Stimulated activated CD4-positive, alpha-beta T cell treated with anti-CD3 and anti-CD28 coated beads, Interleukin-4, amount 100 ng/mL, for 24 hours (primary cell): ENCODE results near the gene CLIP4.

Experiments
- DNase-seq: peaks from one replicate; pipeline ENCODE4 v3.0.0-alpha.2; 2020

CLIP4 gene

DNA sequence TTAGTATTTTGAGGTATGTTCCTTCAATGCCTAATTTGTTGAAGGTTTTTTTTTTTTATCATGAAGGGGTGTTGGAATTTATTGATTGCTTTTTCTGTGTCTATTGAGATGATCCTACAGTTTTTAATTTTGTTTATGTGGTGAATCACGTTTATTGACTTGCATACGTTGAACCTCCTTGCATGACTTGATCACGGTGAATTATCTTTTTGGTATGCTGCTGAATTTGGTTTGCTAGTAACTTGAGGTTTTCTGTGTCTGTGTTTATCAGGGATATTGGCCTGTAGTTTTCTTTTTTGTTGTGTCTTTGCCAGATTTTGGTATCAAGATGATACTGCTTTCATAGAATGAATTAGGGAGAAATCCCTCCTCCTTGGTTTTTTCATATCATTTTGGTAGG, 23.9 kb downstream of the CLIP4 start:
- DNase-seq = no peak

DNA sequence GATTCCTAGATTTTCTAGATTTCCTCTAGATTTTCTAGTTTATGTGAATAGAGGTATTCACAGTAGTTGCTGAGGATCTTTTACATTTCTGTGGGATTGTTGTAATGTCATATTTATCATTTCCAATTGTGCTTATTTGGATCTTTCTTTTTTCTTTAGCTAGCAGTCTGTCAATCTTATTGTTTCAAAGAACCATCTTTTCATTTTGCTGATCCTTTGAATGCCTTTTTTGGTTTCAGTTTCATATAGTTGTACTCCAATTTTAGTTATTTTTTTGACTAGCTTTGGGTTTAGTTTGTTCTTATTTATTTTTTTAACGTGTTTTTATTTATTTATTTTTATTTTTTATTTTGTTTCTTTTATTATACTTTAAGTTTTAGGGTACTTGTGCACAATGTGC, 24.5 kb downstream of the CLIP4 start:
- DNase-seq = no peak

DNA sequence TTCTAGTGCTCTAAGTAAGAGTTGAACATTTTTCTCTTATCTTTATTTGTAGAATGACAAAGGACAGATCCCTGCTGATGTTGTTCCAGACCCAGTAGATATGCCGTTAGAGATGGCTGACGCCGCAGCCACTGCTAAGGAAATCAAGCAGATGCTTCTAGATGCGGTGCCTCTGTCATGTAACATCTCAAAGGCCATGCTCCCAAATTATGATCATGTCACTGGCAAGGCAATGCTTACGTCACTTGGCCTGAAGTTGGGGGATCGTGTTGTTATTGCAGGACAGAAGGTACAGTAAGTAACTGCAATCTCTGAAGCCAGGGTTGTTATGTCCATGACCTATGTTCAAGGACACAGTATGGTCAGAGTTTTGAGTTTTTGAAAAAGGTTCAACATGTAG, 28.4 kb downstream of the CLIP4 start:
- no peak for DNase-seq

DNA sequence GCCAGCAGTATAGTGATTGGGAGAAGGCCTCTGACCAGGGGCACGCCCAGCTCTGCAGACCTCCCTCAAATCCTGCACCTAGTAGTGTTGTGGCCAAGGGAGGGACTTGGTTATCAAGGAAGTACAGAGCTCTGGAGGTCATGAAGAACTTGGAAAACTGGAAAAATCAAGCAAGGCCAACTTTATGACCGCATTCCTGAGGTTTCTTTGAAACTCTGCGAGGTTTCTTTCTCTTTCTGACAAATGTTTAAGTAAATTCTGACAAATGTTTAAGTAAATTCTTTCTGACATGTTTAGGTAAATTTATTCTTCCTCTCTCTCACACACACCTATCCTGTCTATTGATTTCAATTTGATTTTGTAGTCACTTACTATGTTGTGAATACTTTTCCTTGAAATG, 31.0 kb downstream of the CLIP4 start:
- DNase-seq = no peak

DNA sequence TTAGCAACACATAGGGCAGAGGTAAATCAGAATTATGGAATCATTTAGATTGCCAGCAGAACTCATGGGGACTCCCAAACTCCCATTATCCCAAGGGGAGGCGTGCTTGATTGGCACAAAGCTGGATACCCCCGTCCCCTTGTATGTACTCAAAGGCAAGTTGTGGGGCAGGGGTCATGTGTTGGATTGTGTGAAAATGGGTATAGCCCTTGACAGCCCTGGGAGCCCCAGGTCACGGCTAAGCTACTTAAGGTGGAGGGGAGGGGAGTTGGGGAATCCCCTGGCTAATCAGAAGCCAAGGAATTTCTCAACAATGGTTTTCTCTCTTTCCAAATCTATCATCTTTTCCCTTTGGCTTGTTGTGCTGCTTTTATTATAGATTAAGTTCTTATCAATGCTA, 32.7 kb downstream of the CLIP4 start:
- no peak for DNase-seq

DNA sequence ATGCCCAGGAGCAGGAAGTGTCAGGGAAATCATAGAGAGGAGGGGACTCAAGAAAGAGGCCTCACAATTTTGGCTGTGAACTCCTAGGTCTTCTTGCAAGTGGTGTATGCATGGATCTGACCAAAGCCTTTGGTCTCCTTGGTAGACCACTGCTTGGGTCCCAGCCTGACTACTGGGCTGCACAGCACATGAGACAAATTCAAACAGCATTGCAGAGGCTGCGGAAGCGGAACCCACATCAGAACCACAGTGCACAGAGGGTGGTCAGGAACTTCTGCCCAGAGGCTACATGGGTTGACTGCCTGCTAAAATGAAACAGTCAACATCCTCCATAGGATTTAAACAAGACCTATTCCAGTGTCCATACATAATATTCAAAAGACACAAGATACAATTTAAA, 39.4 kb downstream of the CLIP4 start:
- DNase-seq = no peak

DNA sequence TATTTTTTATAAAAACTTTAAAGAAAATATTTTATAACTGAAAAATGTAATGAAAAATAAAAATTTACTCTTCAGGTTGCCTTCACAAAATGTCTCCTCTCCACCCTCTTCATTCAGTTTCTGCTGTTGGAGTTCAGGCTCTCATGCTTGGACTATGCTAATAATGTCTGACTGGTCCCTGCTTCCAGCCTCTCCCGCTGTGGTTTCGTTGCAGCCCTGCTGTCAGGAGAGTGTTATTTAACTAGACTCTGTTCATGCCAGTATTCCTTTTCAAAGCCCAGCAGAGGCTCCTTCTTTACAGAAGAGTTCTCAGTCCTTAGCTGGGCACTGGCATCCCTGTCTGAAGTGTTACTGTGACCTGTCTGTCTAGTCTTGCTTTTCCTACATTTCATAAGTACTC, 40.4 kb downstream of the CLIP4 start:
- DNase-seq = no peak

DNA sequence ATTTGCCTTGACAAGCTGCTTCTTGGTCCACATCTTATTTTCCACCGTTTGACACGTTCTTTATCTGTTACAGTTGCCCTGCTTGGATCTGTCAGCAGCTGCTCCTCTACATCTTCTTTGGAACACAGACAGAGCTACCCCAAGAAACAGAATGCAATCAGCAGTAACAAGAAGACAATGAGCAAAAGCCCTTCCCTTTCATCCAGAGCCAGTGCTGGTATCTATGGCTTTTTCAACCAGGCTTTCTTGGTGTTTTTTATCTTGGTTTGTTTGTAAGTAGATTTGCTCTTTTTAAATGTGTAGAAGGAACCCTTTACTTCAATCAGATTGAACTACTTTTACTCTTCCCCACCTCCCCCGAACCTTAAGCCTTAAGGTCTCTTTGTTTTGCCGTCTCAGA, 41.9 kb downstream of the CLIP4 start:
- DNase-seq = no peak

DNA sequence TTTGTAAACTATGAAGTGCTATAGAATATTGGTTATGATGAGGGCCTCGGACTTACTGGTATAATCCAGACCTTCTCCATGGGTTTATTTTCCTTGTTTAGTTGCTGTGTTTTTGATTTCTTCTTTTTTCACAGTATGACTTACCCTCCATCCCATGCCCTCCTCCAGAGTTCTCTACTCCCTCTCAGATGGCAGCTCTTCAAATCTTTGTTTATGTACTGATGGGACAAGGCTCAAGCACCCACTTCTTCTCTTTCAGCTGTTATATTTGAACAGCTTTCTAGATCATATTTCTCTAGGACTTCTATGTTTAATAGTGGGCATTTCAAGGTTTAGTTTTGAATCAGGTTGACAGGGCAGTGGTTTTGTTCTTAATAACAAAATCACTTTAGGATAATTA, 43.9 kb downstream of the CLIP4 start:
- DNase-seq = no peak

DNA sequence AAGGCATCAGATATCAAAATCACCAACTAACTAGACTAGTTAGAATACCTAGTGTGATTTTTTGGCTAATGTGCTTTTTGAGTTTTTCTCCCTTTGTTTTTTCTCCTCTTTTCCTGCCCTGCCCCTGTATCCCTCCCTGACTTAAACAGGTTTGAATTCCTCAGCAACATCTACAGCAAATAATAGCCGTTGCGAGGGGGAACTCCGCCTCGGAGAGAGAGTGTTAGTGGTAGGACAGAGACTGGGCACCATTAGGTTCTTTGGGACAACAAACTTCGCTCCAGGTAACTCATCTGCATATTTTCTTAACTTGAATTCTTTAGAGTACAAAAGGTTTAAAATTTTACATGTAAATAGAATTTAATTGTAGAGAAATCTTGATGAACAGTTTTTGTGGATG, 45.0 kb downstream of the CLIP4 start:
- no peak for DNase-seq

DNA sequence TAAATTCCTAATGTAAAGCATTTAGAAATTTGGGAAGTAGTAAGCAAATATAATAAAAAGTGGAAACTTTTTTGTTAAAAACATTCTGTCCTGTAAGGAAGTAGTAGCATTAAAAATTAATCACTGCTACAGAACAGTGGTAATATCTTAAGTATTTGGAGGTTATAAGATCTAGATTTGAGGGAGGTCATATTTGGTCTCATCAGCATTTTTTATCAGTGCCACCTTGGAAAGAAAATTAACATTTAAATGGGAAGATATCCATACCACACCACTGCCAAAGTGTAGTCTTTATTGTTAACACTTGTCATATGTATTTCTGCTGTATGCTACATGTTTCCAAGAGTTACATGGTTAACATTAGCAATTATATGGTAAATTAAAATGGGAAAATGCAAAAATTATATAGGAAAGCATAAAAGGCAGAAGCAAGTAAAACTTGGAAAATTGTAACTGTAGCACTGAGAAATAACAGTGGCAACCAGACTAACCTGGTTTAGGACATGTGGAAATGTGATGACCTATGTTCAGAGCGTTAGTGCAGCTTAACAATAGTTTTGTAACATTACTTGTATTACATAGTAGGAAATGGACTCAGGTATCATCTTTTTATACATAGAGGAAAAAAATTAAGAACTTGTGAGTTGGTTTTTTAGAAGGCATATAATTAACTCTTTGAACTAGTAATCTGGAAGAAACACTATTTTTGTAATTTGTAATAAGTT, 47.2 kb downstream of the CLIP4 start:
- DNase-seq = no peak

DNA sequence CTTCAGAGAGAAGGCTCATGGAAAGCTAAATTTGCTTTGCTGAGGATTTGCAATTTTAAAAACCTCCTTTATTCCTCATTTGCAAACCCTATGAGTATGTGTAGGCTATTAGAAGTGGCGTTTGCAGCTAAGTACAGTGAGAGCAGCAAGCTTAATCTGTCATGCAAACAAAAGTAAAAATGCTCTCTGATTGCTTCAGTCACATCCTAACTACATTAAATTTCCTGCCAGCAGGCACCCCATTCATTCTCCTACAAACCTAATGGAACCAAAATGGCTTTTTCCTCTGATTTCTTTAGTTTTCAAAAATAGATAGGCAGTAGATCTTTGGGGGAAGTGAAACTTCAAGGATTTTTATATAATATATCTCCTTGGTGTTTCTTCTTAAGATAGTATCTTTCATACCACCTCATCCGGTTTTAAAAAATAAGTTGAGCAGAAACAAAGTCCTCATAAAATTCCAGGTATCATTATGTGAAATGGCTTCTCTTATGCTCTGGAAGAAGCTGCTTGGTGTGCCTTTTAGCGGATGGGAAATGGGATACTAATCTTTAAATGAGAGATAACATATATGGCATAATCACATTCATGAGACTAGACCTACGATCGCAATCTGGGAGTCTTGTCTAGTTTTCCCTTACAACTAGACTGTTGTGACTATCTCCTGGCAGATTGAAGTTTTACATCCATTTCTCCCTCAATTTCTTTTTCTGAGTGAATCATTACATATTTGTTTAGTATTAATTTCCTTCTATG, 49.1 kb downstream of the CLIP4 start:
- no peak for DNase-seq

DNA sequence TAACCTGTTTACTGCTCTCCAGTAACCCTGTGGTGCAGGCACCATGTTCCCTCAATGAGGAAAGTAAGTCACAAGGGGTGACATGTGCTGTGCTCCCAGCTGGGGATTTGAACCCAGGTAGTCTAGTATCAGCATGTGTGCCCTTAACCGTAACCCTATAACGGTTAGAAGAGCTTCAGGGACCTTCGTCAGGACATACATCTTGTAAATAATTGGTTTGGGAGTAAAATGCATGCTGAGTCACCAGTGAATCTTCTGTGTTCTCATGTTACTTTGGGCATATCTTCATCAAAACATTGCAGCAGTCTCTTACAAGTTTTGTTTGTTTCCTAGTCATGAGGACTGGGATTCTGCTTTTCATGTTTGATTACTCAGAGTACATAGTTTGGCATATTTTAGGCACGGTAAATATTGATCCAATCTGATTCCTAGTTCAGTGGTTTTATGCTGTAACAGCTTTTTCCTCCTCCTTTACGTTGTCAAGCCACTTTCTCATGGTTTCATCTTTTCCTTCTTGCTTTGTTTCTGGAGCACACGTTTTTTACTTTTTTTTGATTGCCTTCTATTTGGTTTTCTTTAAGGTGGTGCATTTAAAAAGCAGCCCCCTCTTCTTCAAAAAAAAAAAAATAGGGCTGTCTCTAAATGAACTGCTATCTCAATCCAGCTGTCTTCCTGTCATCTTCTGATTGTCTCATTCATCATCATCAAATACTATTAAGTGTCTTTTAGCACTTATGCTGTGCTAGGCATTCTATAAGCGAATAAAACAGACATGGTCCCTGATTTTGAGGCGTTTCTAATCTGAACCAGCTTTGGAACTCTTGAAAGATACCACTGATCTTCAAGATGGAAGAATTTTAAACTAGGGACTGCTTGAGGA, 50.4 kb downstream of the CLIP4 start:
- no peak for DNase-seq

DNA sequence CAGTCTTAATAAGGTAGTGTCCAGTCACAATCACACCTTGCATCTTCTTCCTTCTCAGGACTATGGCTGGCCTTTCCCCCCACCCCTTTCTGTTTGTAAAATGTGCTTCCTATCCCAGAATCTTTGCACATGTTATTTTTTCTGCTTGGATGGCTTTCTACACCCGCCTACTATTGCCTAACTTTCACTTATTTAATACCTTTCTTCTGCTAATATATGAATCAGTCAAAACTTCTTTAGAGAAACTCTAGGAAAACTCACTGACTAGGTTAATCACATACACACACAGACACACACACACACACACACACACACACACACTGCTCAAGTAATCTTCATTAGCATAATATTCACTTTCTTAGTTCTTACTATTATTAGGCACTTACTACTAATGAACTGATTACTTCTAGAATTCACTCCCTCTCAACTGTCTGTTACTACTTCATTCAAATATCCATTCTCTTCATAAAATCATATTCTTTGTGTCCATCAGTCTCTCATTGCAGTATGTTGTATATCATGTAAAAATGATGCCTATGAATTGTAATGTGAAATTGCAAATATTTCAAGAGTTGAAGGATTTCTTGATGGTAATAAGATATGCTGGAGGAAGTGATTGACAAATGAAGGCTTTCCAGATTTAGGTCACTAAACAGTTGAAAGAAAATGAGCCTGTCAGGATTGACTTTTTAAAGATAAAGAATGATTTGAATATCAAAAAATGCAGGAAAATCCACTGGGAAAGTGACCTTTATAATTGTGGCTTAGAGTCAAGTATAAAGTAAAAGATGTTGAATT, 51.2 kb downstream of the CLIP4 start:
- DNase-seq = no peak

DNA sequence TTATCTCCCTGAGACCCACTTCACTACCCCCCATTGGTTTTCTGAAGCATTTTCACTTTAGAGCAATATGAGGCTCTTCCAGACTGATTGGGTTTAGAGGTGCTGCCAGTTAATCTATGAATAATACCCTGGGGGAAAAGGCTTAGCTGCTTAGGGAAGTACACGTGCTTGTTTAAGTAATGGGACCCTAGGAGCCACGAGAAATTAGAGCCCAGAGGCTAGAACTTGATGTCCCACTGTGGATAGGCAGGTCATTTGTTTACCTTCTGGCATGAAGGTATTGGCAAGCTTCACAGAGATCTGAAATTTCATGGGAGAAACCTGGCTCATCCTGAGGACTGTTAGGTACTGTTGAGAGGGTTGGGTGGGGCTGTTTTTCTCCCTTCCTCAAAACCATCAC, 59.7 kb downstream of the CLIP4 start:
- DNase-seq = no peak

DNA sequence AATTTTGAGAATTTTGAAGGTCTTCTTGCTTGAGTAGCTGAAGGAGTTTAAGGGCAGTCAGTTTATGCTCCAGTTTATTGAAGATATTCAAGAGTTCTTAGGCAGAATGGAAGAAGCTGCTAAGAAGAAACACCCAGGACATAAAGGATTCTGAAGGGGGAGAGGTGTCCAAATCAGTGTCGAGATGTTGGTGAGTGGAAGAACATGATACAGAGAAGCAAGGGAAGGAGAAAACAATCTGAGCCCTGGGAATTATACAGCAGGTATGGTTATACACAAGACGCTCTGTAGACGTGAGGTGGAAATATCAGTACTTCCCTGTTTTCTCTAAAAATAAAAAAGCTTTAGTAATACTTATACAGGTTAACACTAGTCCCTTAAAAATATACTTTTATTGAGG, 60.1 kb downstream of the CLIP4 start:
- no peak for DNase-seq

DNA sequence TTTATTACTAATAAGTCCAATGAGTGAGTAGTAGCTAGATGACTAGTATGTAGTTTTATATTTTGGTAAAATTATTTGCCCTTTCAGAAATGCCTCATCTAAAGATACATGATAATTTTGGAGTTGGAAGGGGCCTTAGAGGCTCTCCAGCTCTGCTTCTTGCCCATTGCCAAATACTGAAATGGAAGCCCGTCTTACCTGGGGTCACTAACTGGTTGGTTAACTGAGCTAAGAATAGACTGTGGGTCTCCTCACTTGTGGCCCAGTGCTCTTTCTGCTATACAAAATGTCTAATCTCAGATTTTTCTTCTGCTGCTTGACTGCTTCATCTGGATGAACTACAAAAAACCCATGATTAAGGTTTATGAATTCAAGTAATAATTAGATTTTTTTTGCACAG, 67.1 kb downstream of the CLIP4 start:
- DNase-seq = no peak

DNA sequence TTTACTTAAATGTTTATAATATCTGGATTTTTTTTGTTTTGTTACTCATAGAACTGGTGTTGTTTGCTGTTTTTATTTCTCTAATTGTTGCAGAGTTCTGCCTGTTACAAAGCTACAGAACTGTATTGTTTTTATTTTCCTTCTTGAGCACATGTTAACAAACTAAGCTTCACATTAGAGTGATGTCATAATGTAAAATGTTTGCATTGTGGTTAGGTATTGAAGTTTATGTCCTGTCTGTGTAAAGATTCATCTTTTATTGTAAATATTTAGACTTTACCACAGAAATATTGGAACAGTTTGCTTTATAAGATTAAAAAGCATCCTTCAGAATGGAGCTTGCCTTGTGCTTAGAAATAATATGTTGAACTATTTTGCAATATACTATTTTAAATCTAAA, 67.7 kb downstream of the CLIP4 start:
- no peak for DNase-seq

DNA sequence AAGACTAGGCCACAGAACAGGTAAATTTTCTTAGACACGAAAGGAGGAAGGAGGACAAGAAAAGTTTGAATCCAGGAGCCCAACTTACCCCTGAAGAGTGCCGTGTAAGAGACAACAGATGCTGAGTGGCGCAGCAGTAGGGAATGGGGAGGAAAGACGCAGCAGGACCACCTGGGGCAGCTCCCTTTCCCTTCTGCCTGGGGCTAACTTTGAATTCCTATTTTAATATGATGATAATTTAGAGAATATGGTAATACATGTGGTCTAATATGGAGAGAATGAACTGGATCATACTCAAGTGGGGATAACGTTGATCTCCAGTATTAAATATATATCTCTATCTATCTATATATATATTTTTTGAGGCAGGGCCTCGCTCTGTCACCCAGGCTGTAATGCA, 69.3 kb downstream of the CLIP4 start:
- DNase-seq = no peak

DNA sequence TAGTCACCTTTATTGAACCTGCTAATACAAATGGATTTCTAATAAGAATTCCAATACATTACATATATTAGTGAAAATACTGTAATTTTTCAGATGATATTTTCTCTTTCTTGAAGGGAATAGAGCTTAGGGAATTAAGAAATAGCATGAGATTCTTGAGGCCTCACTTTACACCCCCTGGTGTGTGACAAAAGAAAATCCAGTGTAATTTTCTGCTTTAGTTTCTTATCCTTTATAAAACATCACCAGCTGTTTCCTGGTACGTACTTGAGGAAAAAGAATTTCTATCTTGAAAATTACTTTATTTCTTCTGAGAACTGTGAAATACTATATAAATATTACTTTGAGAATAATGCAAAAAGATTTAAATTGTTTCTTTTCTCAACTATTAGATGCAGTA, 71.6 kb downstream of the CLIP4 start:
- DNase-seq = no peak

DNA sequence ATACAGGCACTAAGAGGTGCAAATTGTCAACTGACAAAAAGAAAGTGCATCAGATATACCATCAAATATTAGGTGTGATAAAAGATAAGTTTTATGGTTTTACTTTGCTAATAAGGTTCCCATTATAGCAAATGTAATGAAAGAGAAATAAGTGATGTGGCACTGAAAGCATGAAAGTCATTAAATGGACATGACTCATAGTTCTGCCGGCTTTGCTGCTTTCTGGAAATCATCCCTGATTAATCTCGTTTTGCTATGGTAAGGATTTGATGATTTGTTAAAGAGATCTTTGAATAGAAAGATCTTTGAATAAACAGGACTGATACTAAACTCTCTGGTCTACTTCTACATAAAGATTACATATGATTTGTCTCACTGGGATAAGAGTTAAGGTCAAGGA, 72.7 kb downstream of the CLIP4 start:
- DNase-seq = no peak

DNA sequence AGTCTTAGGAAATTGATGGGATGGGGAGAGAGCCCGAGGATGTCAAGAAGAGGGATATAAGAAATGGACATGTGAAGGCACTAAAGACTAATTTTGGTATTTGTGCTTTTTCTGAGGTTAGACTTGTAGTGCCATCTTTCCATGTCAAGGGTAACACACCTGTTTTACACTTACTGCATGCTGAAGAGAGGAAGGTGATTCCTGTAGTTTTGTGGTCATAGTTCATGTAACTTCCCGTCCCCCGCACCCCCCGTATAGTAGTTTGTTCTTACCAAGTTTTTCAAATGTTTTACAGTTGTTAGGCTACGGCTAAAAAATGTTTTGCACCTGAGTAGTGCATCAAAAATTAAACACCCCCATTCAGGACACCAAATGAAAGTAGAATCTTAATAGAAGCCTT, 73.8 kb downstream of the CLIP4 start:
- DNase-seq = peak; percentile 6

DNA sequence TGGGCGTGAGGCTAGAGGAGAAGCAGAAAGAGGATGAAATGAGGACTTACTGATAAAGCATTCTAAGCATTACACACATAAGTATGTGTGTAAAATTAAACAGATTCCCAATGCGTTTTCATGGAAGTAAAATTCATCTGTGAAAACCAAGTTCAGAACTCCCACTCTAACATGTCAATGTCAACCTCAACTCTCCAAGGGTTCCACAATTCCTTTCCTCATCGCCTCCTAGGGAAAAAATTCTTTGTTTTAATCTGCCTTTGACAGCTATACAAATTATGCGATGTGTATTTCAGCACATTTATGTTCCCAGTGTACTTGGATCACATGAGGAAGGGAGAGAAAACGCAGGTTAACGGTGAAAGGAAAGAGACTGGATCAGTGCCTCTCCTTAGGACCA, 76.6 kb downstream of the CLIP4 start:
- no peak for DNase-seq
